Measurements from ENCODE around the gene STX12. TPM values are rescaled to one million over a fixed set of nuclear protein-coding genes. Genes with fewer than 3 reads are reported as not detected.

The STX12 gene
- total RNA-seq, 4 donors from 2014 or later = 44.0 to 76.7 (median 56.1) TPM

- WGBS = 76% methylated on average over 9 of the region's 9 CpGs
- intact Hi-C loops (cut with DNase I) = no loop called here
- no peaks in the 10 kb centered on the region for H3K27me3 ChIP-seq
- no peak for DNase-seq (ENCODE audit: extremely low spot score)
- H3K4me1 ChIP-seq = peaks cover 6 to 15% (median 15%) of the 10 kb centered on the region in 4 donors
- H3K9me3 ChIP-seq = no peaks in the 10 kb centered on the region
- TF ChIP-seq POLR2AphosphoS5 (IDR thresholded peaks at IDR 0.05) (peak; percentile 64 to 68), CTCF (IDR thresholded peaks at IDR 0.05) (no peak)
- H3K27ac ChIP-seq (replicated peaks in 1 of 4) = peak overlapping the region; percentile 44 to 65 (median 50)
- no peaks in the 10 kb centered on the region for H3K36me3 ChIP-seq
- H3K4me3 ChIP-seq = no peak overlapping the region
Observed at GRCh38 chr1:27862671-27863537, 89.9 kb downstream of the STX12 start.

- 82% methylated on average over 1 of the region's 1 CpG for WGBS
- no peaks in the 10 kb centered on the region for H3K36me3 ChIP-seq
- H3K9me3 ChIP-seq = no peaks in the 10 kb centered on the region
- intact Hi-C loops (cut with DNase I) = no loop called here
- TF ChIP-seq POLR2AphosphoS5 (IDR thresholded peaks at IDR 0.05) (no peak), EP300 (IDR thresholded peaks at IDR 0.05) (no peak), POLR2A (IDR thresholded peaks at IDR 0.05; ENCODE audit: low read depth) (no peak), CTCF (IDR thresholded peaks at IDR 0.05) (no peak)
- H3K27ac ChIP-seq (replicated peaks in 1 of 4) = peak overlapping the region in 3 of 4 donors; percentile 43 to 51 (median 49)
- H3K4me1 ChIP-seq = peaks cover under 1 to 9% (median 9%) of the 10 kb centered on the region in 4 donors
- no peak overlapping the region for H3K4me3 ChIP-seq
- no peak for DNase-seq (ENCODE audit: extremely low spot score)
- H3K27me3 ChIP-seq = no peaks in the 10 kb centered on the region
Observed at GRCh38 chr1:27863538-27863915, 90.5 kb downstream of the STX12 start.

GRCh38 chr1:27864264-27864895 lies 91.4 kb downstream of the STX12 start:
- H3K27me3 ChIP-seq = no peaks in the 10 kb centered on the region
- H3K27ac ChIP-seq (replicated peaks in 1 of 4) = peak overlapping the region in 3 of 4 donors; percentile 43 to 51 (median 49)
- TF ChIP-seq POLR2AphosphoS5 (IDR thresholded peaks at IDR 0.05) (no peak), POLR2A (IDR thresholded peaks at IDR 0.05; ENCODE audit: low read depth) (no peak), EP300 (IDR thresholded peaks at IDR 0.05) (no peak), CTCF (IDR thresholded peaks at IDR 0.05) (no peak)
- H3K4me1 ChIP-seq = peaks cover 0 to 14% (median 10%) of the 10 kb centered on the region in 4 donors
- no peak for DNase-seq (ENCODE audit: extremely low spot score)
- H3K36me3 ChIP-seq = no peaks in the 10 kb centered on the region
- 84% methylated on average over 7 of the region's 8 CpGs for WGBS
- H3K4me3 ChIP-seq = no peak overlapping the region
- intact Hi-C loops (cut with DNase I) = no loop called here
- no peaks in the 10 kb centered on the region for H3K9me3 ChIP-seq

GRCh38 chr1:27865821-27866220 lies 92.8 kb downstream of the STX12 start:
- TF ChIP-seq CTCF (IDR thresholded peaks at IDR 0.05) = no peak
- no peak for TF ChIP-seq POLR2A (IDR thresholded peaks at IDR 0.05; ENCODE audit: low read depth)
- TF ChIP-seq EP300 (IDR thresholded peaks at IDR 0.05) = no peak
- H3K36me3 ChIP-seq = no peaks in the 10 kb centered on the region
- WGBS = 89% methylated on average over 10 of the region's 10 CpGs
- intact Hi-C loops (cut with DNase I) = no loop called here
- no peaks in the 10 kb centered on the region for H3K9me3 ChIP-seq
- no peak overlapping the region for H3K27ac ChIP-seq (replicated peaks in 1 of 4)
- no peaks in the 10 kb centered on the region for H3K27me3 ChIP-seq
- no peak overlapping the region for H3K4me3 ChIP-seq
- DNase-seq (ENCODE audit: extremely low spot score) = no peak
- peaks cover 0 to 14% (median 10%) of the 10 kb centered on the region in 4 donors for H3K4me1 ChIP-seq

Data from esophagus muscularis mucosa (tissue), 4 donors.